Astrocyte (in vitro differentiated cells and primary cell): ENCODE measurements around the gene STRBP.

Experiments used
- CTCF ChIP-seq: IDR thresholded peaks from 2 replicates; pipeline ENCODE4 v1.5.1; 2011; ENCODE audit warnings: low read depth, mild to moderate bottlenecking, inconsistent platforms, low read length, moderate library complexity; ENCODE audit not compliant: insufficient read depth
- EZH2 ChIP-seq: IDR thresholded peaks from 2 replicates; pipeline ENCODE4 v1.6.1; 2012; ENCODE audit warnings: mild to moderate bottlenecking, low read length, inconsistent platforms; ENCODE audit not compliant: insufficient read depth

GRCh38 chr9:123129423-123129822 lies 139.0 kb downstream of the STRBP start:
- TF ChIP-seq CTCF (no peak), EZH2 (no peak)
